ENCODE measurements around the gene FTL.

- TF ChIP-seq CTCF (conservative IDR thresholded peaks at IDR 0.05; ENCODE audit: low read length) (no peak), EZH2phosphoT487 (IDR thresholded peaks at IDR 0.05; ENCODE audit: borderline replicate concordance, low read depth, low read length) (no peak)
These were observed 31.7 kb upstream of the FTL start, which contains the start of gene DHDH for GRCh38 chr19:48933382-48933932.
